Stimulated activated CD4-positive, alpha-beta T cell treated with anti-CD3 and anti-CD28 coated beads, Interleukin-2, amount 100 ng/mL, for 48 hours (primary cell): ENCODE measurements around the gene NAALADL2.
"Not testable (repeated sequence)": the region's sequence is repeated elsewhere in the genome, so short reads cannot be mapped to it uniquely, and the experiment has no call there.

Experiments used
- DNase-seq, 2 donors: peaks; one replicate each; pipeline ENCODE4 v3.0.0-alpha.2; 2020

Gene NAALADL2

GRCh38 chr3:175149675-175150074, 290.5 kb downstream of the NAALADL2 start:
- DNase-seq, result no peak

GRCh38 chr3:175150812-175151401, 291.8 kb downstream of the NAALADL2 start:
- no peak for DNase-seq

DNA sequence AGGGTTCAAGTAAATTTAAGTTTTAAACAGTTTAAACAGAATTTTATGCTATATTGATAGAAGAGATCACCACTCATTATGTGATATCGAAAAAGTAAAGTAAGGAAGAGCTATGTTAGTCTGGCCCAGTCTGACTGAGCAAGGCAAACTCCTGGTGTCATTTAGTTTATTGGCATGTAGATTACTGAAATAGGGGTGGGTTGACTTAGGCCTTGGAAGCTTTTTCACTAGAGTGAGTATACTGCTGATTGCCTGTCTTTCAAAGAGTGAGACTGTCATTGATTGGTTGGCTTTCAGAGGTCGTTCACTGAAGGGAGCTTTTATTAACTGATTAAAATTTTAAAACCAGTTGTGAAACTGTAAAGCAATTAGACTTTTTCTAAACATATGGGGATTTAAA, 294.5 kb downstream of the NAALADL2 start:
- DNase-seq, result no peak

- DNase-seq, result no peak
These were observed 296.0 kb downstream of the NAALADL2 start for GRCh38 chr3:175155172-175155571.

- no peak for DNase-seq
These were observed 300.1 kb downstream of the NAALADL2 start for GRCh38 chr3:175159202-175159601.

DNA sequence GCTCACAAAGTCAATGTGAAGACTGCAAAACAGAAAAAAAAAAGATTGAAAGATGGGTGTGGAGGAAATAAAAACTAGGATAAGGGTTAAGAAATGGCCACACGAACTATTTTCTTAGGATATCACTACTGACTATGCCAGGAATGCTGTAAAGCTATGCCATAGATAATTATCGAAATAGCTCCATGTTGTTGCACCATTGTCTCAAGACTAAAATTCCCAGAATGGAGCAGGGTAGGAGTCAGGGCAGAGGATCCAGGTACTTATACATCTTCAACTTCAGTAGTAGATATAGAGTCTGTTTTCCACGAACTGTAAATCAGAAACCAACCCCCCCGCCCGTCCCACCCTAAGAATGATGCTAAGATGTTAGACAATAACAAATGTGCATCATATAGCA, 302.2 kb downstream of the NAALADL2 start:
- no peak for DNase-seq

DNA sequence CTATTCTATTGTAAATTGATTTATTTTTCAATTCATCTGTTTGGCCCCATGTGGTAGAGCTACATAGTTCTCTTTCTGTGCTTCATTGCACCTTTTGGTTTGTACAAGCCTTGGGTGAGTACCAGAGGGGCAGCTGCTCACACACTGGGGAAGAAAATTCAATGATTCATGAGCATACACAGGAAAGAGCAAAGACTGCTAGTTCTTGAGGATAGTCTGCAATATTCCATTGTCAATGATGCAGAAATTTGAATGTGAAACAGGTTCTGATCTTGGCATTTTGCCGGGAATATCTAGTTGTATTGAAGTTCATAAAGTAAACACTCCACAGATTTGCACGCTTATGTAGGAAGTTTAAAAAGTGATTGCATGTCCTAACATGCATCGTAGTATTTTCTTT, 304.6 kb downstream of the NAALADL2 start:
- no peak for DNase-seq

GRCh38 chr3:175173117-175173516, 314.0 kb downstream of the NAALADL2 start:
- not testable (repeated sequence) for DNase-seq

DNA sequence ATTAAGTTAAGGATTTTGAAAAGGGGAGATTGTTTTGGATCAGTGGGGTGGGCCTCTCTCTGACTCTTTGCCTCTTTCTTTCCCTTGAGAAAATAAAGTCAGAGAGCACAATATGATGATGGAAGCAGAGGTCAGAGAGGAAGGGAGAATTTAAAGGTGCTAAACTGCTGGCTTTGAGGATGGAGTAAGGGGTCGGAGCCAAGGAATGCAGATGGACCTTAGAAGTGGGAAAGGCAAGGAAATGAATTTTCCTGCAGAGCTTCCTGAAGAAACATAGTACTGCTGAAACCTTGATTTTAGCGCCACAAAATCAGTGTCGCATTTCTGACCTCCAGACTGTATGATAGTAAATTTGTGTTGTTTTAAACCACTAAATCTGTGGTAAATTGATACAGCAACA, 317.4 kb downstream of the NAALADL2 start:
- DNase-seq, result no peak

DNA sequence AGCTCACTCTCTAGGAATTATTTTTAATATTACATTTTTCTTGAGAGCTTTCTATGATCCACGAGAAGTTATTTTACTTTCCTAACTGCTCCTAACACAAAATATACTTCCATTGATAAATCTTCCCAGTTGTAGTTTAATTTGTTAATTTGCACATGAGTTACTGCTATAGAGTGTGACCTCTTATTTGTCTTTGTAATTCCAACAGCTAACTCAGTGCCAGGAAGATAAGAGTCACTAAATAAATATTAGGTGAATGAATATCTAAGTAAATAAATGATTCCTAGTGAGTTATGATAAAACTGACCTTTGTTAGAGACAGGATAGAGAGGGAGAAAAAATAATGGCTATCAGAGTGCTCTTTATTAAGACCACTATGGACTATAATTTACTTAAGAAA, 319.9 kb downstream of the NAALADL2 start:
- no peak for DNase-seq

- DNase-seq, result no peak
These were observed 325.3 kb downstream of the NAALADL2 start for GRCh38 chr3:175184392-175184791.

- DNase-seq, result no peak
These were observed 326.8 kb downstream of the NAALADL2 start for GRCh38 chr3:175185903-175186302.

GRCh38 chr3:175186511-175186910, 327.4 kb downstream of the NAALADL2 start:
- no peak for DNase-seq

DNA sequence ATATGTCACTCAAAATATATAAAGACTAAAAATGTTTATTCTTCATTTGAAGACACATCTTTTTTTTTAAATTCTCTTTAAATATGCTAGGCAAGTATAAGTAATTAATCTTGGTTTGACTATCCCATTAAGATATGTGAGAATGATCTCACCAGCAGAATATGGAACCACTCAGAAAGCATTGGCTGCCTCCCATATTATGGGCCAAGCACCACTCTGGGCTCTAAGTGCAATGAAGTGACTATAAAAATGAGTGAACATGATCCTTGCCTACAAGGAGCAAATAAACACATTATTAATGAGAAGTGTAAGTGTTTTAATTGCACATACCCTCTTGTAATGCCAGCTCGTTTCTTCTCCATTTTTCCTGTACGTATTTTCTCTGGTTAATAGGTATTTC, 328.5 kb downstream of the NAALADL2 start:
- DNase-seq, result no peak

DNA sequence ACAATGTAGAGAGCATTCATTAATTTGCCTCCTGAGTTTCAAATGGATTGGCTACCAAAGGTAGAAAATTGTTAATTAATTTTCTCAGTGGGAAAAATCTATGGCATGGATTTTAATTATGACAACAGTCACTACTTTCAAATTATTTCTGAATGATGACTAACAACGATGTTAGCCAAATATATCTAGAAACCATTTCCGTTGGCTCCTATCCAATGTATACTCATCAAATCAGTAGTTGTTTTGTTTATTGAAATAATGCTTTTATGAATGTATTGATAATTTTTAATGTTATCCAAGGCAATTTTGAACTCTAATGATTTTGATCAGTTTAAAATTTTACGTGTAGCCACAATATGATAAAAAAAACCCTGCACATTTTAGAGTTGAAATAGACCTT, 333.4 kb downstream of the NAALADL2 start:
- DNase-seq, result no peak

DNA sequence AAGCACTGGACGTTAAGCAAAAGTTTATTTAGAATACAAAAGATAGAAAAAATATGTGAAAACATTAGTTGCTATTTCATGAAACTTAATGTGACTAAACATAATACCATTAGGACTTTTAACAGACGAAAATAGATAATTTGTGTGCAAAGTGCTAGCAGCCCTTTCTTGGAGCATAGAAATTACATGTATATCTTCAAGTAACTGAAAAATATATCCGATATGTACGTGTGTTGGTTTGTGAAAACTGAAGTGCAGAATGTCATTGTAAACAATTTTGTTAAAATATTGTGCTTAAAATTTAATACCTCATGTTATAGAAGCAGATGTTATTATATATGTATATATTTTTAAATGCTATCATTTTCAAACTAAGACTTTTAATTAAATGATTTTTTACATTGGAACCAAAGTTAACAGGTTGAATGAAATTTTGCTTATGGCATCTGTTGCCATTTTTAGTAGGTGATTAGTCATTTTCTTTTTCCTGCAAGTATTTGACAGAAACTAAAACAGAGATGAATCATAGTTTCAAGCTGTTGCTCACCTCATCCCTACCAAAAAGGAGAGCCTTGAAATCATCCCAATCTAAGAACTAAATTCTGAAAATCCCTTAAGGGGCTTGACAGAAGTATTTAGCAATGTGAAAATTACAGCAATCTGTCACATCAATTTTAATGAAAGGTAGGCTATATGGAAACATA, 334.8 kb downstream of the NAALADL2 start:
- DNase-seq, result no peak

GRCh38 chr3:175198991-175199783, 340.1 kb downstream of the NAALADL2 start:
- DNase-seq, result no peak

DNA sequence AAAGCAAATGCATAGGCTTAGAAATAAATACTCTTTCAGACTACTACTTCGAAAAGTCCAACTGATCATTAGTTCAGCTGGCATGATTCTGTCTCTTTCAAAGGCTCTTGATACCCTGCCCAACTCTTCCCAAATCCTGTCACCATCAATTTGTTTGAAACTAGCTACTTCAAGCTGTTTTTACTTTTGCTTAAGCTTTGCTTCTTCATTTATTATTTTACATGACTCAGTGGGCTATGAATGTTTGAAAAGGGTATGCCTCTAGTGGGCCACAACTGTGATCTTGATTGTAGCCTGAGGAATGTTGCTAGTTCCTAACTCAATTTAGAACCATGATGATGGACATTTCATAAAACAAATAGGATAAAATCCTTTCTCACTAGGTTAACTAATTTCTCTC, 340.8 kb downstream of the NAALADL2 start:
- no peak for DNase-seq

DNA sequence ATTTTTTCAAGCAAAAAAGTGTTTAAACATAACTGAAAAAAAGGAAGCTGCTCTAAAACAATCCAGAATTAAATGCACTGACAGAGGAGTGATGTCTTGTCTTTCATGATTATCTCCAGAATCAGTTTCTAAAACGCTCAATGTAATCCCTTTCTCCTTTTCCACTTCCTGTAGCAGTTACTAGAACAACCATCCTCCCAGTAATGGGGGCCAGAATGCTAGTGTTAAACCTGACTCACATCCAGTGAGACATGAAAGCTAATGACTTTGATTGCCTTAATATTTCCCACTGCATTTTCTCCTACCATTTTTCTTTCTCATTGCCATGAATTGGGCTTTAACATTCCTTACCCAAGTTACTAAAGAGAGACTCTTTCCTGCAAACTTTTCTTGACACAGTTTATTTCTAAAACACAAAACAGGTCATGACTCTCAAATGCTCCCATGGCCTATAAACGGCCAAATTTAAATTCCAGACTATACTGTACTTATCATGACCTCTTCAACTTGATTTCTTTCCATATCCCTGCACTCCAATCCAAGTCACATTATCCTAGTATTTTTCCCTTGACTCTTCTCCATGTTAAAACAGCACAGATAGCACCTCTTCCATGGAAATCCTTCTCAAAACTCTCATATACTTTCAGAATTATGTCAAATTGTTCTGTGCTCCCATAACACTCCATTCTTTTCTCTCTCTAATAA, 341.4 kb downstream of the NAALADL2 start:
- DNase-seq, result no peak

DNA sequence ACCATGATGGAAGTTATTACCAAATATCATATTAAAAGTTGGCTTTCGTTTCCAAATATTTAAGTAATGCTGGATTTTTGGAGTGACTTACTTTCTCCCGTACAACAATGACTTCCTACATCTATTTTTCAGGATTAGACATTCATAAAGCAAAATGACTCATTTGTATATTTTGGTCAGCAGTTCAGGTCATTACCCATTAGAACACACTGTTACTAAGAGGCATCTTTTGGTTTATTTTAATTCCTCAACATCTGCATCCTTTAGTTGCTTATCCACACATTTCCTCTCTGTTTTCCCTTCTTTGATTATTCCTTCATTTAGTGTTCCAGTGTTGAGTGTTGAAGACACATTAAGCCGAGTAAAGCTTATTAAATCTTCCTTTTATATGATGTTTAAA, 348.2 kb downstream of the NAALADL2 start:
- no peak for DNase-seq

DNA sequence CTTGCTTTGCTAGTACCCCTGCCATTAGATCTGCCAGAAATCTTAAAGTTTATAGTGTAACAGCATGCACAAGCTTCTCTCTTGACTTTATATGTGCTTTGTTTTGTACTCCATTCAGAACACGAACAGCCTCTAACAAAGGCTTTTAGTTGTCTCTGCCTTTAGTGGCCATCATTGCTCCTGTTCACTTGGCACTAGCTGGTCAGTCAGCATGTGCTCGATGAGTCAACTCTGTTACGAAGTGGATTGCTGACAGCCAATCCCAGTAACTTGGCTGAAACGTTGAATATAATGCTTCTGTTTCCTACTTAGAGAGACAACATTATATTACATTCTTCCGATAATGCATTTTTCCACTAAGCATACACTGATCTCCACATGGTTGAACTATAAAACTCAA, 349.2 kb downstream of the NAALADL2 start:
- no peak for DNase-seq

DNA sequence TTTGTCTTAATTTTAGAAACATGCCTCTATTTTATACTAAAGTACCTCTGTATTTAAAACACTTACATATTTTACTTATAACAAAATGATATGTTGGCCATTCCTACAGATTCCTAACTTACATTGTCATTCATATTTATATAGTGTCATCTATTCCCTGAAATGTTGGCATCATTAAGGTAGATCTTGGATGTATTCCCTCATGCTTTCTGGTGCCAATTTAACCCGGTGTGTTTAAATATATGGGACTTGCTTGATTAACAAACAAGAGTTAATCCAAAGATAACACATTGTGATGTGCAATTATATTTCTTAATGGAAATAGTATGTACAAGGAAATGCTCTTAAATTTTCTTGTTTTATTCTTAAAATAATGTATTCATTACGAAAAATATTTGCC, 352.3 kb downstream of the NAALADL2 start:
- DNase-seq, result no peak

DNA sequence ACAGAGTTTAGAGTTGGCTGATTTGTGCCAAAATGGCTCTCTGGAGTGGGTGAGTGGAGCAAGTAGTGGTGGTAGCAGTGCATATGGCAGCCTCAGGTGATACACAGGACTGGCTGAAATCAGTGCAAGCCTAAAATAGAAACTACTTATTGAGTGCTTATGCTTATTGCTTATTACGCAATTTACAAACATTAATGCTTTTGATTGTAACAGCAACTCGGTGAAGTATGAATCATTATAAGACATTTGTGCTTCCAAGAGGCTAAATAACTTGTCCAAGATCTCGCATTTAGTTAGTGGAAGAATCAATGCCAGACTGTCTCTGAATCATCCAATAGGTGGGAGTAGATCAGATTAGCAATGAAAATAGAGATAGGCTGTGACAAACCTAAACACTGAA, 353.8 kb downstream of the NAALADL2 start:
- no peak for DNase-seq

- no peak for DNase-seq
These were observed 355.1 kb downstream of the NAALADL2 start for GRCh38 chr3:175214216-175214615.
